Superior temporal gyrus (tissue), 1 donor: ENCODE data around the gene SLC1A2.

Experiments
- DNase-seq: peaks from one replicate; pipeline ENCODE4 v3.0.0-alpha.2; 2016; ENCODE audit errors: extremely low spot score

SLC1A2 gene

GRCh38 chr11:35272391-35272902 lies 146.9 kb downstream of the SLC1A2 start:
- no peak for DNase-seq

GRCh38 chr11:35271031-35271430 lies 148.3 kb downstream of the SLC1A2 start:
- DNase-seq = no peak

- DNase-seq = no peak
Observed at GRCh38 chr11:35270342-35270741, 149.0 kb downstream of the SLC1A2 start.

- DNase-seq = no peak
Observed at GRCh38 chr11:35267504-35267903, 151.9 kb downstream of the SLC1A2 start.

- no peak for DNase-seq
Observed at GRCh38 chr11:35265755-35266454, 153.5 kb downstream of the SLC1A2 start.

GRCh38 chr11:35262735-35263134 lies 156.6 kb downstream of the SLC1A2 start:
- DNase-seq = no peak

GRCh38 chr11:35262056-35262455 lies 157.3 kb downstream of the SLC1A2 start:
- DNase-seq = no peak

- DNase-seq = no peak
Observed at GRCh38 chr11:35261197-35261596, 158.2 kb downstream of the SLC1A2 start.

- DNase-seq = no peak
Observed at GRCh38 chr11:35260342-35260985, 158.9 kb downstream of the SLC1A2 start.

- DNase-seq = no peak
Observed at GRCh38 chr11:35259529-35259928, 159.8 kb downstream of the SLC1A2 start.

GRCh38 chr11:35257281-35257680 lies 162.1 kb downstream of the SLC1A2 start:
- DNase-seq = no peak

GRCh38 chr11:35256296-35256695 lies 163.1 kb downstream of the SLC1A2 start:
- DNase-seq = no peak

GRCh38 chr11:35255514-35255913 lies 163.8 kb downstream of the SLC1A2 start:
- DNase-seq = no peak

- no peak for DNase-seq
Observed at GRCh38 chr11:35253237-35253636, 166.1 kb downstream of the SLC1A2 start.

- DNase-seq = no peak
Observed at GRCh38 chr11:35250621-35251020, 168.7 kb downstream of the SLC1A2 start.

GRCh38 chr11:35250192-35250591 lies 169.2 kb downstream of the SLC1A2 start:
- DNase-seq = no peak

- no peak for DNase-seq
Observed at GRCh38 chr11:35248558-35249323, 170.6 kb downstream of the SLC1A2 start.

GRCh38 chr11:35247863-35248262 lies 171.5 kb downstream of the SLC1A2 start:
- no peak for DNase-seq

- DNase-seq = no peak
Observed at GRCh38 chr11:35247428-35247827, 171.9 kb downstream of the SLC1A2 start.

GRCh38 chr11:35246745-35247144 lies 172.6 kb downstream of the SLC1A2 start:
- DNase-seq = no peak

- DNase-seq = no peak
Observed at GRCh38 chr11:35245786-35246185, 173.6 kb downstream of the SLC1A2 start.

GRCh38 chr11:35245056-35245455 lies 174.3 kb downstream of the SLC1A2 start:
- no peak for DNase-seq

GRCh38 chr11:35243774-35244173 lies 175.6 kb downstream of the SLC1A2 start:
- no peak for DNase-seq
